ENCODE results near the gene EPHA10.

DNA sequence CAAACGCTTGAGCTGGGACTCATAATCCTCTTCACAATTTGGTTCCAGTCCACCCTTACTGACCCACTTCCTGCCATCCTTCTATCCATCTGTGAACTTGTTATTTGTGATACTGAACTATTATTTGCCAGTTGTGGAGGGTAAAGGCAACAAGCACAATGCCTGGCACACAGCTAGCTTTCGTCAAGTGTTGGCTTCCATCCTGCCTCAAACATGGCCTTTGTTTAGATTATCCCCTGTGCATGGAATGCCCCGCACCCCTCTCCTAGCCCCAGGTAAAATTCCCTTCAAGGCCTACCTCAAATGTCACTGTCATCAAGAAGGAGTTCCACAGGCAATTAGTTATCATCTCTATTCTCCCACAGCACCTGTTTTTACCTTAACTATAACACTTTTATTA is 84.0 kb downstream of the EPHA10 start:
- TF ChIP-seq POLR2A (IDR thresholded peaks at IDR 0.05) (no peak), CTCF (IDR thresholded peaks at IDR 0.05 in 4 of 5, conservative IDR thresholded peaks at IDR 0.05 in 1 of 5) (no peak)
